HG03025 (cell line): Measurements from ENCODE around the gene MRPS34.

Experiments
- ATAC-seq: cut with Tn5 transposase; IDR thresholded peaks from one replicate; pipeline ENCODE4 v1.9.1; 2021; ENCODE audit warnings: mild to moderate bottlenecking, moderate library complexity; ENCODE audit not compliant: unreplicated experiment, low FRiP score

The MRPS34 gene

DNA sequence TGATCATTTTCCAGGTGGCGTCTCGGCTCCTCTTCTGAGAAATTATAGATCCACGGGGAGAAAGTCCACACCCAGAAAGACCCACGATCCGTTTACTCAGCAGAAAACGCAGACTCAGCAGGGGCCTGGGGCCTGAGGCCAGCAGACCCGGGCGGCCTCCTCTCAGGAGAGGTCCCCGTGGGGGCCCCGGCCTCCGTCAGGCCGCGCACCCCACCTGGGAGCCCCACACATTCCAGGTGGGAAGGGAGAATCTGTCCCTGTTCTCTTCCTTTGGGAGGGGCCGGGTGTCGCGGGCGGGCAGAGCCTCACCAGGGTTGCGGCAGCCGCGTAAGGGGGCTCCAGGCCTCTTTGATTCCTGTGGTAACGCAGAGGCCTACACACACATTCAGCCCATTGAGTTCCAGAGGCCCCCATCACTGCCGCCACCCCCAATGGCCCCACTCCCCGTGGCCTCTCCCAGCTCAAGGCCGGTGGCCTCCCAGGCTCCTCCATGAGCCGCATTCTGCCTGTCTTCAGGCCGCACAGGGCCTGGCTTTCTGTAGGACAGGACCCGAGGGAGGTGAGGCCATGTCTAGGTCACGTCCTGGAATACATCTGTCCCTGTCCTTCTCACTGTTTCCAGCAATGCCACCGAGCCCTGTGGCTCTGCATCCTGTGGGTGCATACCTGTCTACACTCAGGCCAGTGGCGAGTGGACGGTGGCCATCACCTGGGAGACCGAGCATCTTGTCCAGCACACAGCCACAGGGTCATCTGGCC is 22.2 kb upstream of the MRPS34 start:
- ATAC-seq, result no peak

DNA sequence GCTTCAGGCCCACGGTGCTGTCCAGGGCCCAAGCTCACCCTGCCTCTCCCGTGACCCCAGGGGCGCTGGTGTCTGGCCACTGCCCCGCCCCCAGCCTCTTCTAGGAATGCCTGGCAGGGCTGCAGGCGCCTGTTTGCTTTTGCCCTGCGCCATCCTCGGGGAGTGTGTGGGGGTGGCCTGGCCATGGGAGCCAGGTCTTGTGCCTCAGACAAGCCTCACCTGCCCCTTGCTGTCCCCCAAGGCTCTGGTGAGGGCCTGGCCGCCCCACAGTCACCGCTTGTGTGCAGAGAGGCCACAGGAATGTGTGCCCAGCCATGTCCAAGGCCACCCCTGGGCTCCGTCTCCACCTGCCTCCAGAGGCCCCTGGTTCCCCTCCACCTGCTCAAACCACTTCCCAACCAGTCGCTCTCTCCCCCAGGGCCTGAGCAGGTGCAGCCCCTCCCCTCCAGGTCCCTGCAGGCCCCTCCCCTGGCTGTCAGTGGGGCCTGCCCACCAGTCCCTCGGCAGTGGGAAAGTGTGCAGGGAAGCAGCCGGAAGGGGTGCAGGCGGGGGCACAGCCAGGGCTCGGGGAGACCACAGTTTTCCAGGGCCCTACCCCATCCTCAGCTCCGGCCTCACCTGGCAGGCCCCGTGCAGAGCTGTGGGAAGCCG is 21.4 kb upstream of the MRPS34 start:
- ATAC-seq, result no peak

DNA sequence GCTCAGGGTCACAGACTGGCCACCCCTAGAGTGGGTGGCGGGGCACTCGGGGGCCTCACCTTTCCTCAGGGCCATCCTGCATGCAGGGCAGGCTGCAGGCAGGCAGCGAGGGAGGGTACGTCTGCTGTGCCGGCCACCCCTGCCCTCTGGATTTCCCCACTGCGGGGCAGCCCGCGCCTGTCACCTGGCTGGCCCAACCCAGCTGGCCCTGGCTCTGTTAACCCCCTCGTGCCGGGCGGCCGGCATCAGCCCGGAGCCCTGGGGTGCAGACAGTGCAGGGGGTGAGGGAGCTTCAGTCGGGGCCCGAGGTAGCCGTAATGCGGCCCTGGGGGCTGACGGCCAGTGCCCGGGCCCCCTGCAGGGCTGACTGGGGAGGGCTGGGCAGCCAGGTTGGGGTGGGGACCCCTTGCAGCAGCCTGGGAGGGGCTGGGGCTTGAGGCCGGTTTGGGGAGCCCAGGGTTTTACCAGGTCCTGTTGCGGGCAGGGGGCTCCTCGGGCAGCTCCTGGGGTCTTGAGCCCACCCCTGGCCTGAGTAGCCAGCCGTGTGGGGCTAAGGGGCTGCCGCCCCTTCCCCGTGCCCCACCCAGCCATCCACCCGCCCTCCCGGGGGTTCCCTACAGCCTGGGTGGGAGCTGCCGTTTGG is 20.8 kb upstream of the MRPS34 start, which contains the start of gene IGFALS:
Gene IGFALS (minus strand): TSS at position 128 of the 643 bp plus-strand sequence. CDS start 53 bp downstream, at position 75.
- no peak for ATAC-seq

GRCh38 chr16:1792836-1793577 is 20.1 kb upstream of the MRPS34 start:
- no peak for ATAC-seq

GRCh38 chr16:1791943-1792812 is 19.2 kb upstream of the MRPS34 start:
- ATAC-seq, result no peak

GRCh38 chr16:1791256-1791942 is 18.5 kb upstream of the MRPS34 start:
- ATAC-seq, result no peak

DNA sequence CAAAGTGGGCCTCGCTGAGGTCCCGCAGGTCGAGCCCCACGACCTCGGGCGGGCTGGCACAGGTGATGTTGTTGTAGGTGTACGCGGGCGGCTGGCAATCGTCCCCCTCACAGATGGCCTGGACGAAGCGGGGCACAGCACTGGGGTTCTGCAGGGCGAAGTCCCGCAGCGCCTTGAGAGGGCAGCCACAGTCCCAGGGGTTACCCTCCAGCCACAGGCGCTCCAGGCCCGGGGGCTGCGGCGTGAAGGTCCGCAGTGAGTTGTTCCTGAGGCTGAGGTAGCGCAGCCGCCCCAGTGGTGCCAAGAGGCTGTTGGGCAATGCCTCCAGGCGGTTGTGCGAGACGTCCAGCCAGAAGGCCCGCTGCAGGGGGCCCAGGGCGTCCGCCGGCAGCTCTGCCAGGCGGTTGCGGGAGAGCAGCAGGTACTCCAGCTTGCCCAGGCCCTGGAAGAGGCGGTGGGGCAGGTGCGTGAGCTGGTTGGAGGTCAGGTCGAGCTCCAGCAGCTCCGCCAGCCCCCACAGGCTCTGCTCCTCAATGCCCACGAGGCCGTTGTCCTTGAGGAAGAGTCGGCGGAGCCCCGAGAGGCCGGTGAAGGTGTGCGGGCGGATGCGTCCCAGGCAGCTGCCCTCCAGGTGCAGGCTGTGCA is 17.8 kb upstream of the MRPS34 start:
- no peak for ATAC-seq

GRCh38 chr16:1790261-1790610 is 17.3 kb upstream of the MRPS34 start:
- no peak for ATAC-seq

GRCh38 chr16:1789643-1790045 is 16.7 kb upstream of the MRPS34 start:
- ATAC-seq, result no peak

DNA sequence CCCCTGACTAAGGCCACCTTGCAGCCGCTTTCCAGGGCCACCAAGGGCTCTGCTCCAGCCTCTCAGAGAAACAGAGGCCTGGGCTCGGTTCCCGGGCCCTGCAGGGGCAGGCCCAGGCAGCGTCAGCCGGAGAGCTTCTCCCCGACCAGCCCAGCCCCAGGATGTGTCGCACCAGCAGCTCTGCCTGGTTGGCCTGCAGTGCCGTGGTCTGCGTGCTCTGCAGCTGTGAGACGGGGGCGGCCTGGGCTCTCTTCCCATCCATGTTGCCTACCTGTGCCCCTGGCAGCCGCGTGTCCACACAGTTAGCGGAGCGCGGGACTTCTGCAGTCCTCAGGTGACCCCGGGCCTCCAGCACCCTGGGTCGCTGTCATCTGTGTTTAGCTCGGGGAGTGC is 15.8 kb upstream of the MRPS34 start:
- ATAC-seq, result no peak

DNA sequence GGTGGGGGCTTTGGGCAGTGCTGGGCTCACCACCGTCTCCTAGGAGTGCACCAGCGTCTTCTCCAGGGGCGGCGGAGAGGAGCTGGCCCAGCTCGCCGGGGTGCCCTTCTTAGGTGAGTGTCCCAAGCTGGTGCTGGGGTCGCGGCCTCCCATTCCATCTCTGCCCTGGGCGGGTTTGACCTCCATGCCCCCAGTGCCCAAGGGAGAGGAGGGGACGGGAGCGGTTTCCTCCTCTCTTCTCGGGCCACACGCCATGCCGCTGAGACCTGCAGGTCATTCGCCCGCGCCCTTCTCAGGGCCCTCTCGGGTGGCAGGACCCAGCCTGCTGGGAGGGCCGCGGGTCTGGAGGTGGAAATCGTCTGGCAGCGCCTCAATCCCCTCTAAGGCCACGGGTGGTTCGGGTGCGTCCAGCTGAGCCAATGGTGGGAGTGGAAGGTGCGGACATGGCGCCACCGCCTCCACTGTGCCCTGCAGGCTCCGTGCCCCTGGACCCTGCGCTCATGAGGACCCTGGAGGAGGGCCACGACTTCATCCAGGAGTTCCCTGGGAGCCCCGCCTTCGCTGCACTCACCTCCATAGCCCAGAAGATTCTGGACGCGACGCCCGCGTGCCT is 15.3 kb upstream of the MRPS34 start:
- no peak for ATAC-seq

DNA sequence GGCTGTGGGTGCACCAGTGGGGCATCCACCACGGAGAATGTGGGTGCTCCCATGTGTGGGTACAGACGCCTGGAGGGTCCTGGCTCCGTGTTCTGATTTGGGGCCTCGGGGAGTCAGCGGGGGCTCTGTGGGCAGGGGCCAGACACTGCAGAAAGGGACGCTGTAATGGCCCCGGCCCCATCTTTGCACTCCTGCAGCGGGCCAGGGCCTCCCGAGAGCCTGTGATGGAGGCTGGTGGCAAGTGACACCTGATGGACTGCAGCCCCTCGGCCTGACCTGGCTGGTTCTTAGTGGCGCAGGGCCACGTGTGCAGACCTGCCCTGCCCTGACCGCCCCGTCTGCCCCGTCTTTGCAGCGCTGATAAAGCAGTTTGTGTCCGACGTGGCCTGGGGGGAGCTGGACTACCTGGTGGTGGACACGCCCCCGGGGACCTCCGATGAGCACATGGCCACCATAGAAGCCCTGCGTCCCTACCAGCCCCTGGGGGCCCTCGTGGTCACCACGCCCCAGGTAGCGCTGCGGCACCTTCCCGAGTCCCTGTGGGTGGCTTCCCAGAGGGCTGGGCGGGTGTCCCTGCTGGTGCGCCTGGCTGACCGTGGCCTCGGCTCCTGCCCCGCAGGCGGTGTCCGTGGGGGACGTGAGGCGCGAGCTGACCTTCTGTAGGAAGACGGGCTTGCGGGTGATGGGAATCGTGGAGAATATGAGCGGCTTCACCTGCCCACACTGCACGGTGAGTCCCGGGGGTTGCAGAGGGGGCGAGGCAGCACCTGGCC is 14.6 kb upstream of the MRPS34 start:
- ATAC-seq, result no peak

DNA sequence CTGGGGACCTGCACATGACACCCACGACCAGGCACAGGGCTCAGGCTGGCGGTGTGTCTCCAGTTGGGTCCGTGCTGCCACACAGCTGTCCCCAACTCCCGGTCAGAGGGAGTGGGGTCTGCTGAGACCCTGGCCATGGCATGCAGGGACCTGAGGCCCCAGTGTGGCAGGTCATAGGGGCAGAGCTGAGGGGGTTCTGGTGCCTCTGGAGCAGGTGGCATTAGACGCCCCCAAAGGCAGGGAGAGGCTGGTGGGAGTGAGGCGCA is 14.1 kb upstream of the MRPS34 start:
- no peak for ATAC-seq

DNA sequence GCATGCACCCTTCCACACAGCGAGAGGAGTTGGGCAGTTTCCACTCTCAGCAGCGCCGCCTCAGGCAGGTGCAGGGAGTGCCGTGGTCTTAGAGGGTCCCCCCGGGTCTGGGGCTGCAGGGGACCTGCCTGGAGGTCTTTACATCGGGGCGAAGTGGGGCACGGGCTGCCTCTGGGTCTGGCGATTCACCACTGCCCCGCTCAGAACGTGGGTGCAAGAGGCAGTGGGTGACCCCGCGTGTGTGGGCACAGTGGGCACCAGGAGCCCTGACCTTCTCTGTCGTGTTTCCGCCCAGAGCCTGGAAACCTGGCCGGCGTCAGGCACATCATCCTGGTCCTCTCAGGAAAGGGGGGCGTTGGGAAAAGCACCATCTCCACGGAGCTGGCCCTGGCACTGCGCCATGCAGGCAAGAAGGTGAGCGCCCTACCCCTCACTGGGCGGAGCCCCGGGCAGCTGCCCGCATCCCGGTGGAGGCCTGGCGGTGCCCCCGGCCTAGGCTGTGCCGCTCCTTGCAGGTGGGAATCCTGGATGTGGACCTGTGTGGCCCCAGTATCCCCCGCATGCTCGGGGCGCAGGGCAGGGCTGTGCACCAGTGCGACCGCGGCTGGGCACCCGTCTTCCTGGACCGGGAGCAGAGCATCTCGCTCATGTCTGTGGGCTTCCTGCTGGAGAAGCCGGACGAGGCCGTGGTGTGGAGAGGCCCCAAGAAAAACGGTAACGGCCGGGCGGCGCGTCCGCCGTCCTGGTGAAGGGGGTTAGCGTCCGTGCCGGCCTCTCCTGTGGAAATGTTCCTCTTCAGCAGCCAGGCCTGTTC is 13.5 kb upstream of the MRPS34 start:
- no peak for ATAC-seq

DNA sequence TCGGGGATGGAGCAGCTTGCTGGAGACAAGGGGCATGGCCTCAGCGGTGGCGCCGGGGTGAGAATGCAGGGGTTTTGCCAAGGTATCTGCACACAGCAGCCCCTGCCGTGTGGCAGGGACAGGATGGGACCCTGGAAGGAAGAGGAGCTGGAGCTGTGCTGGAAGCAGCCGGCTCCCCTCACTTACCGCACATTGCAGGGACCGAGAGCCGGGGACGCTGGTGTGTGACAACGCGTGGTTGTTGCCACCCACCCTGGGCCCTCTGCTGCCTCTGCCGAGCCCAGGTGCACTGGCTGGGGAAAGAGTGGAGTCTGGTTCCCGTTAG is 12.9 kb upstream of the MRPS34 start:
- ATAC-seq, result no peak

- no peak for ATAC-seq
These were observed 12.3 kb upstream of the MRPS34 start for GRCh38 chr16:1784977-1785845.
